ENCODE measurements around the gene PSMA5.
A peak's percentile ranks its signal among the peaks of the same experiment; 100 is the strongest.
"Not testable (repeated sequence)": the region's sequence is repeated elsewhere in the genome, so short reads cannot be mapped to it uniquely, and the experiment has no call there.

Gene PSMA5

DNA sequence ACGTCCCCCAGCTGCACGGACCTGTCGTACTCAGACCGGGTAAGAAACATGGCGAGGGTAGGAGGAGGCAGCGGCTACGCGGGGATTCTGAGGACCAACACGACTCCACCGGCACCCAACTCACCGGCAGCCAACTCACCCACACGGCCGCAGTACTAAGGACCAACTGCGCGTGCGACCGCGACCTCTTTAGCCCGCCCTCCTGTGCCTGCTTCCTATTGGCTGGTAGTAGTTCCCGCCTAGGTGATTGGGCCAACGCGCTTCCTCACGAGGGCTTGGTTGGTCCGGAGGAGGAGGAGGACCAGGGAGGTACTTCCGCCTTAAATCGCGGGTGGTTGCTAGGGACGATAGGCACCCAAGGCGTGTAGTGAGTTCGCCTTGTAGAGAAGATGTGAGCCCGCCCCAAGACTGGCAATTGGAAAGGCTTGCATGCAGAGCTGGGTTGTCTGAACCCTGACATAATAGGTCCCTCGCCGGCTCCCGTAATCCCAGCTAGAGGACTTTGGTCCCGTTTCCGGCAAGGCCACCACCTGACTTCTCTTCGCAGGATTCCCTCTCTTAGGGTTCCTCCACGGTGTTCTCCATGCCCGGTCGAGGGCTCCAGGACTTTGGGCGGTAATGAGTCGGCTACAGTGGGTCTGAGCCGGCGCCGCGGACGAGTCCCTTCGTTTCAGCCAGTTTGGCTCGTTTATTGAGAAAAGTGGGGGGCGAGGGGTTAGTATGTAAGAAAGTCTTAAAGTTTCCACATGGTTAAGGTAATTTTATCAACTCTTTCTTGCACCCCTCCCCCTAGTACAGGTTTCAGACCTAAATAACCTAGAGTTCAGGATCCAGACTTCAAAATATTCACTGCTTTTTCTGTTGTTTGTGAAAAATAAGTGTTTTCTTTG, at the start of gene PSMA5:
TSS of gene PSMA5 (minus strand) at position 168 of the 890 bp plus-strand sequence. CDS start at position 50, 118 bp downstream.
- peak; percentile 100 for DNase-seq

DNA sequence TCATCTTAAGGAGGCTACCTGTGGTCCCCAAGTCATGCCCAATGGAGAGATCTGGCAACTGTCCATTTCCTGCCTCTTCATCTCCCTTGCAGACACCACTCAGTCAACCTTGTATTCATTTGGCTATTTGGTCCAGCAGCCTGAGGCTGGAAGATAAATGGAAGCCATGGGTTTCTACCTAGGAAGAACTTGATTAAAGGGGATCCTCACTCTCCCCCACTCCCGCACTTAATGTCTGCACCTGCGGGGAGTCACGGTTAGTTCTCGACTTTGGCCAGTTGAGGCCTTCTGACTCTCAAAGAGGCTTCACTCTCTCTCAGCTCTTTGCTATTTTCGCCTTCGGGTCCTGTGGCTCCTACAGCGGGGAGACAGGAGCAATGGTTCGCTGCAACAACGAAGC, 49.0 kb upstream of the PSMA5 start:
- no peak for DNase-seq

DNA sequence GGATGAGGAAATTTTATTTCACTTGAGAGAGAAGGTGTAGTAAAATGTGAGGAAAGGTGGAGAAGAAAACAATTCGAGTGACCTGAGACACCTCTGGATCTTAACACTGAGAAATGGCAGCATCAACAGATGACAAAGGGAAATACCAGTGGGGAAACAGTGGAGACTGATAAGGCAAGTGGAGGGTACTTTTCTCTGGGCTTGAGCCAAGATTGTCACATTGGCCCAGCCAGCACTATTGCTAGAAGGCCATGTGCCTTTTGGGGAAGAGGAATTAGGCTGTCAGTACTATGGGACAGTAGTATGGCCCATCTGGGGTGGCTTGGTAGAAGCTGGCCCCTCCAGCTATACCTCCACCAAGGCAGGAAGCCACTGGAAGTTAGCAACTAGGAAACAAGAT, 48.4 kb upstream of the PSMA5 start:
- DNase-seq, result no peak

DNA sequence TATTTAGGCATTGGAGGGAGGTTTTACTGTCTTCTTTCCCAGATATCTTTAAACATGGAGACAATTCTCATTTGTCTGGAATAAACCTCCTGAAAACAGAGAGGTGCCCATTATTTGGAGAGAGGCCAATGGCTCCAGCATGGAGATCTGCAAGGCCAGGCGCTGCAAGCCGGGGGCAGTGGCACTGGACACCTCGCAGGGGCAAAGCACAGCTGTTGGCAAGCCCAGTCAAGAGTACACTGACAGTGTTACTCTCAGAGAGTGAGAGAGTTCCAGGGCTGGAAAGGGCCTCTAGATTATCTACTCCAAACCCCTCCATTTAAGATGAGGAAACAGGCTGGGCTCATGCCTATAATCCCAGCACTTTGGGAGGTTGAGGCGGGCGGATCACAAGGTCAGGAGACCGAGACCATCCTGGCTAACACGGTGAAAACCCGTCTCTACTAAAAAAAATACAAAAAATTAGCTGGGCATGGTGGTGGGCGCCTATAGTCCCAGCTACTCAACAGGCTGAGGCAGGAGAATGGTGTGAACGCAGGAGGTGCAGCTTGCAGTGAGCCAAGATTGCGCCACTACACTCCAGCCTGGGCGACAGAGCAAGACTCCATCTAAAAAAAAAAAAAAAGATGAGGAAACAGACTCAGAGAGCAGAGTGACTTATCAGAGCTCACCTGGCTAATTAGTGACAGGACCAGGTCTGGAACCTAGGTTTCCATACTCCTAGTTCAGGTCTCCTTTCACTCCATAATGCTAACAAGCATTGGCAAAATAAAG, 47.2 kb upstream of the PSMA5 start:
- not testable (repeated sequence) for DNase-seq

DNA sequence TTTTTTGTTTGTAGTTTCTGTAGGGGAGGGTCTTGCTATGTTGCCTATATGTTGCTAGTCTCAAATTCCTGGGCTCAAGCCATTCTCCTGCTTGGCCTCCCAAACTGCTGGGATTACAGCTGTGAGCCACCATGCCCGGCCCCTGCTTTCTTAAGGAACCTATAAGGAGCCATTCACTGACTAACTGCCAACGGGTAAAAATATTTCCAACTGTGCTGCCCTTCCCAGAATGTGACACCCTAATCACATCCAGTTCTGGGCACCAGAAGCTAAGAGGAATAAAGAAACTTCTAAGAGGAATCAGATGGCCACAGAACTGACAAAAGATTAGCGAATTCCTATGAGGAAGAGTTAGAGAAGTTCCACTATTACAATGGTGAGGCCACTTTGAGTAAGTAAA, 46.5 kb upstream of the PSMA5 start:
- no peak for DNase-seq

DNA sequence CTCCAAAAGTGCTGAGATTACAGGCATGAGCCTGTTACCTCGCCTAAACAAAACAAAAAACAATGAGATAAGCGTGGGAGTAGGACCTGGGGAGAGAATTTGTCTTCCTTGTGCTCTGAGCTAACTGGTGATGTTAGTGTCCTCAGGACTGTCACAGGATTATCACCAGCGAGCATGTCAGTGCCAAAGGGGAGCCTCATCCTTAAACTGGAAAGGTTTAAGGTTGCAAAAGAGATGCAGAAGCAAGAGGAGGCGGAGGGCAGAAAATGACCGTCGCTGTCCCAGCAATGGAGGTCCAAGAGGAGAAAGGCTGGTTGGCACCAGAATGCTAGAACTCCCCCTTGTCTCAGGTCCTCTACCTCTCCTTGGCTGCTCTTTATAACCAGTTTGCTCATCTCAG, 44.0 kb upstream of the PSMA5 start:
- no peak for DNase-seq

DNA sequence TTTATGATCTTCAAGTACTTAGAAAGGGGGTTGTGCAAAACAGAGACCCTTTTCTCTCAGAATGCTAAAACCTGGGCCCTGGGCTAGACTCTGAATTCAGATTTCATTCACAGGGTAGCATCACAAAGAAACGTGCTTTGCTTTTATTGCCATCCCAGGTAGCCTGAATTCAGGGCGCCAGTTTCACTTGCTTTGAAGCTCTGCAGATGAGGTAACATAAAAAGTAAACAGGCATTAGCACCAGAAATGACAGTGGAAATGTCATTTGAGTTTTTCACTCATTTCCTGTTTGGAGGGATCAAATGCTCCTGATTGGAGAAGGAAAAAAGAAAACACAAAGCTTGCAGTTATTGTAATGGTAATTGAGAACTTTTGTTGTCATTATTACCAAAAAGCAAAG, 42.7 kb upstream of the PSMA5 start:
- no peak for DNase-seq

DNA sequence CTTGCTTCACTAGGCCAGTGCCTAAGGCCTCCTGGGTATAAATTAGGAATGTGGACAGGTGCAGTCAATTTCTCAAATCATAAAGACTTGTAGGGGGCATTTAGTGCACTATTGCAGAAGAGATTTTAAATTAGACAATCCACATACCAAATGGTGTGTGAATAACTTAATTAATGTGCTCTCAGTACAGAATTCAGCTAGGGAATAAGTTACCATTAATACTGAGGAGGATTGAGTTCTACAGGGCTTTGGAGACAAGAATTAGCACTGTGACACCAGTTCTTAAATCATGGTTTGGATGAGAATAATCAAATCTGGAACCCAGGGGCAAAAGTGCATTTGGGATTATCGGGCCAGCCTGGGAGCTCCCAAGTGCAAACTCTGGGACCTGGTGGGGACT, 41.8 kb upstream of the PSMA5 start:
- no peak for DNase-seq

DNA sequence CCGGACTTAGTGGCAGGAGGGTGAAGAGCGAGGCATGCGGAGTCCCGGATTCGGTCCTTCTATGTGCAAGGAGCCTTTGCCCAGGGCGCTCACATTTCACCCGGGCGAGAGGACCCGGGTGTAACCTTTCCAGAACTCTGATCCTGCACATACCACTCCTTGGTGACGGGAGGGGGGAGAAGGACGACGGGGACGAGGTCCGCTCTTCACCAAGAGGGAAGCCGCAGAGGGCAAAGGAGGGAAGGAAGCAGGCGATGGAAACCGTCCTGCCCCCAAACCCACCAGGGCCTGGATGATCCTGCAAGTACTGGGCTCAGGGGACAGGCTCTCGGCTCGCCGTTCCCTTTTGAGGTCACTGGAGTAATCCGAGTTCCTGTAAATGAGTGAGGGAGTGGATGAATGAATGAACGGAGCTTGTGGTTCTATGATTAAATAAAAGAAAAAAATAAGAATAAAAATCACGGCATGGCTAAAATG, 41.1 kb upstream of the PSMA5 start:
- no peak for DNase-seq

DNA sequence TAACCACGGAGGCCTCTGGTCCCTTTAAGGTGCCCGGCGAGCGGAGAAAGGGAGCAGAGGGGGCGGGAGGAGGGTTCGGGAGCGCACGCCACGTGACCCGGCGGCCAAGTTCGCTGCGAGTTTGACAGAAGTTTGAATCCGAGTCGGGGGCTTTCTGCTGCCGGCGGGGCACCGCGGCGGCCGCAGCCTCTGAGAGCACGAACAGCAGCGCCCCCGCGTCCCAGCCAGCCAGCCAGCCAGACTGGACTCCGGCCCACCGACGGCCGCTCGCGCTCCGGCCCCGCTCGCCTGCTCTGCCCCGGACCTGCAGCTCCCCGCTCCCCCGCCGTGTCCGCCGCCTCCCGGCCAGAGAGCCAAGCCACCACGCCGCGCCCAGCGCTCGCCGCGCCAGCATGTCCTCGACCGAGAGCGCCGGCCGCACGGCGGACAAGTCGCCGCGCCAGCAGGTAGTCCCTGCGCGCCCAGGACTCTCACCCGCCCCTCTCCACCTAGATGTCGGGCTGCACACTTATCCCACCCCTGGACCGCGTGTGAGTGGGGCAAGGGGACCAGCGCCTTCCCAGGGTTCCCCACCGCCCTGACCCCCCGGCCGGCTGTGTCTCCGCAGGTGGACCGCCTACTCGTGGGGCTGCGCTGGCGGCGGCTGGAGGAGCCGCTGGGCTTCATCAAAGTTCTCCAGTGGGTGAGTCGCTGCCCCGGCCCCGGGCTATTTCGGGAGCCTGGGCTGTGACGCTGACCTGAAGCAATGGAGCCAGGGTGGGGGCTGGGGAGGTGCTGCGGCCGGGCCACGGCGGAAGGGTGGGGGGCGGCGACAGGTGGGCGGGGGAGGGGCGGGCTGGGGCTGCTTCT, 40.4 kb upstream of the PSMA5 start, which contains the start of gene SYPL2:
TSS of gene SYPL2 (plus strand) at position 95 of the 849 bp plus-strand sequence. CDS start at position 393, 298 bp downstream.
- peak; percentile 50 for DNase-seq

DNA sequence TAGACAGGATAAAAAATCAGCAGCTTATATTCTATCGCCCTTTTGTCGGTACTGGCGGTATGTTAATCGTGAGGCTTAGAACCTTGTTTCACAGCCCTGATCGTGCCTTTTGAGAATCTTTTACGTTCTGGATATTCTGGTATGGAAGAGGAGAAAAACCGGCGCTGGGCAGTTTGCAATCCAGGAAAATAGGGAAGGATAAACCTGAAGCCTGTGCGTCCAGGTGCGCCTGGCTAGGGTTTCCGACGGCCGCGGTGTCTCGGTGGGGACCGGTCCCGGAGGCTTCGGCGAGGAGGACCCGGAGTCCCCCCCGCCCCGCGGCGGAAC, 39.8 kb upstream of the PSMA5 start:
- no peak for DNase-seq

DNA sequence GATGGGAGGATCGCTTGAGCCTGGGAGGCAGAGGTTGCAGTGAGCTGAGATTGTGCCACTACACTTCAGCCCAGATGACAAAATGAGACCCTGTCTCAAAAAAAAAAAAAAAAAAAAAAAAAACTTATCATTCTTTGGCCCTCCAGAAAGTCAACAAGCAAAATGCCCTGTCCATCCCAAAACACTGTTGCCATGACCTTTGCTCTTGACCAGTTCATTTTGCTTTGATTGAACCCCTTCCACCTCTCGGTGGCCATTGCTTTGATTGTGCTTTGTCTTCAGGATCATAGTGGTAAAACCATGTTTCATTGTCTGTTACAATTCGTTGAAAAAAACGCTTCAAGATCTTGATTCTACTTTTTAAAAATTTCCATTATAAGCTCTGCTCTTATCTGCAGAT, 31.6 kb upstream of the PSMA5 start:
- DNase-seq, result no peak

DNA sequence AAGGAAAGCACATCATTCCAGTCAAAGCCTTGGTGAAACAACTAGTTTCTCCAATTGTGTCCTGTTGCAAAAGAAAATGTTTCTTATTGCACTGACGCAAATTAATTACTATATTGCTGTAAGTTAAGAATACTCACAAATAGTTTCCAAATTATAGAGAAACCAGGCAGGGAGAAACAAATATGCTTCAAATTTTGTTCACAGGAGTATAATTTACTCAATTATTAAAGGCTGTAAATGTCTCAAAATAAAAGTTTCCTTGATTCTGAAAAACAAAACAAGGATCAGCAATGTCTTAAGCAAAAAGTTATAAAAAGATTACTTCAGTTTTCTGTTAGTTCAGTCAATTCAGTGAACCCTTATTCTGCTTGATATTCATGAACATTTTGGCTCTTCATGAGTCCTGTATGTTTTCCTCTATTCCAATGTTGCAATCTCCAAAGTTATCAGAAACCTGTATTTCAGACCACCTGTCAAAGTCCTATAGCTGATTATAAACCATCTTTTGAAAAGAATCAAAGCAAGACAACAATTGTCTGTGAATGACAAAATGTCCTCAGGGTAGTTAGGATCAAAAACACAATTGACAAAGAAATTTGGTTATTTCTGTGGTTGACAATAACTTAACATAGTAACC, 28.4 kb upstream of the PSMA5 start:
- no peak for DNase-seq

DNA sequence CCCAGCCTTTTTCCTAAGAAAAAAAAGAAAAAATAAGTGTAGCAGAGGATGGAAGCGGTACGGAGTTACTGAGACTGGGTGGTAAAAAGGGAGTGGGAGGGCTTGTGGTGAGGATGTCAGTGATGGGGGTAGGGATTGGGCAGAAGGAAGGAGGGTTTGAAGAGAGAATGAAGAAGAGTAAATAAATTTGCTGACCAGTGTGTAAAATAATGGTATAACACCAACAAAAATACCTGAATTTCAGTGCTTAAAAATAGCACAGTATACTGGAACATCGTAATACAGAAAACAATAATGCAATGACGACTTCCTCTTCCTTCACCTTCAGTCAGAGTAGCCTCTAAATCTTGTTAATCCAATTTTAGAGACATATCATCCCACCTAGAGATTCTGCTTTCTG, 21.3 kb upstream of the PSMA5 start:
- DNase-seq, result no peak

DNA sequence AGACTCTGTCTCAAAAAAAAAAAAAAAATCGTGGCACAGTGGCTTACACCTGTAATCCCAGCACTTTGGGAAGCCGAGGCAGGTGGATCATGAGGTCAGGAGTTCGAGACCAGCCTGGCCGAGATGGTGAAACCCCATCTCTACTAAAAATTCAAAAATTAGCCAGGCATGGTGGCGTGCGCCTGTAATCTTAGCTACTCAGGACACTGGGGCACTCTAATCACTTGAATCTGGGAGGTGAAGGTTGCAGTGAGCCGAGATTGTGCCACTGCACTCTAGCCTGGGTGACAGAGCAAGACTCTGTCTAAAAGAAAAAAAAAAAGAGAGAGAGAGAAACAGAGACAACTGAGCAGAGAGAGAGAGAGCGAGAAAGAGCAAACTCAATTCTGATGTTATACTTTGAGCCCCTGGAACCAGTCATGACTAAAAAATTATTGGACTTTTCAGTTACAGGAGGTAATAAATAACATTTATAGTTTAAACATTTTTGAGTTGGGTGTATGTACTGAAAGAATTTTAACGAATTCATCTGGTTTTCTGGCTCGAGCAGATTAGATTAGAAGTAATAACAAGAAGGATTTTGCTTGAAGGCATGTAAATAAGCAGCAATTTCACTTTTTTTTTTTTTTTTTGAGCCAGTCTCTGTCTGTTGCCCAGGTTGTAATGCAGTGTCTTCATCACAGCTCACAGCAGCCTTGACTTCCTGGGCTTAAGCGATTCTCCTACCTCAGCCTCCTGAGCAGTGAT, 19.9 kb upstream of the PSMA5 start:
- DNase-seq, result peak; percentile 74

DNA sequence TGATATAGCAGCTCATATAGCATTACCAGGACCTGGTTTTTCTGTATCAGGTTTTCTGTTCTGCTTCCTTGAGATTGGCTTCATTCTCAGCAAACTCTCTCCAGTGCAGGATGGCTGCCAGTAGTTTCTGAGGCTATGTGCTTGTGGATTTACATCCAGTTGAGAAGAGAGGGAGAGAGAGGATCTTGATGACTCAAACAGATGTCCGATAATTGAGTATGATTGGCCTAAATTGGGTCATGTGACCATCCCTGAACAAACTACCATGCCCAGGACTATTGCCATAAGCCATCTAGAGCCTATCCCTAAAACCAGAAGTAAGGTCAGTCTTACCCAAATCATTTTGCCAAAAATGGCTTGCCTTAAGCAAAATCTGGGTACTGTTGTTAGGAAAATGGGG, 18.1 kb upstream of the PSMA5 start:
- DNase-seq, result peak; percentile 29

DNA sequence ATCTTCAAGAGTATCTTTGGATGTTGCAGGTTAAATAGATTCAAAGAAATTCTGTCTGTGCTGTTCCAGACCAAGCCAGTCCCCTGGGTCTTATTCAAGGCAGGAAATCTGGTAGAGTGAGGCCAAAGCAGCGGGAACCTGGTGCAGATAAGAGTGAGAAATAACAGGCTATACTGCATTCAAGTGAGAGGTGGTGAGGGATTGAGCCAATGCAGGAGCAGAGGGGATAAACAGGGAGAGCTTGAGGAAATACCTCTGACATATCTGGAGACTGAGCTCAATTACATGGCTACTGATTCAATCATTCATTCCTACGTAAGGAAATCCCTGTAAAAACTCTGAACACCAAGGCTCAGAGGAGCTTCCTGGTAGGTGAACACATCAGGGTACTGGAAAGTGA, 17.2 kb upstream of the PSMA5 start:
- no peak for DNase-seq

DNA sequence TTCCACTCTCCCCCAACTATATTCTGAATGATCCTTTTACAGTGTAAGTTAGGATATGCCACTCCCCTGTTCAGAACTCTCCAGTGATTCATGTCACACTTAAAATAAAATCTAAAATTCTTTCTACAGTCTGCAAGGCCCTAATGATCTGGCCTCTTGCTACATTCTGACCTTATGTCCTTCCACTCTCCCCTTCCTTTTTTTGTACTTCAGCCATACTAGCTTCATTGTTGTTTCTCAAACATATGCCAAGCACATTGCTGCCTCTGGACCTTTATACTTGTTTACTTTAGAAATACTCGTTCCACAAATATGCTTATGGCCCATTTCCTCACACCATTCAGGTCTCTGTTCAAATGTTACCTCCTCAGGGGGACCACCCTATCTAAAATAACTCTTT, 14.8 kb upstream of the PSMA5 start:
- DNase-seq, result peak; percentile 62

DNA sequence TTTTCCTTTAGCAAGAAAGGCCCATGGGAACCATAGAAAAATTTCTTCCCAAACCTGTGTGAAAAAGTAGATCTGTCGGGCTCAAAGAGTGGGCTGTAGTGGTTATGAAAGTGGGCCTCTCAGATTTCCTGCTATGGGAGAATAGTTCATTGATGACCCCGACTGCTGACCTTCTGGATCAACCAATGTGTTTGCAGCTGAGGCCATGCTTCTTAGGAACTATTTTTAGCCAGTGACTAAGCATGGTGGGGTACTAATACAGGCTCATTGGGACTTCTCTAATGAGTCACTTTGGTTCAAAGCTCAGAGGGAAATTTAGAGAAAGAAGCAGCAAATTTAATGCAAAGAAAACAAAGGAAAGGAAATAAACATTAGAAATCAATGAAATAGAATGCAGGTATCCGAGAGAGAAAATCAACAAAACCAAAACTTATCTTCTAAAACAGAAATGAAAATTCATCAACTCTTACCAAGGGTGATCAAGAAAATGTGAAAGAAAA, 12.6 kb upstream of the PSMA5 start:
- peak; percentile 95 for DNase-seq

DNA sequence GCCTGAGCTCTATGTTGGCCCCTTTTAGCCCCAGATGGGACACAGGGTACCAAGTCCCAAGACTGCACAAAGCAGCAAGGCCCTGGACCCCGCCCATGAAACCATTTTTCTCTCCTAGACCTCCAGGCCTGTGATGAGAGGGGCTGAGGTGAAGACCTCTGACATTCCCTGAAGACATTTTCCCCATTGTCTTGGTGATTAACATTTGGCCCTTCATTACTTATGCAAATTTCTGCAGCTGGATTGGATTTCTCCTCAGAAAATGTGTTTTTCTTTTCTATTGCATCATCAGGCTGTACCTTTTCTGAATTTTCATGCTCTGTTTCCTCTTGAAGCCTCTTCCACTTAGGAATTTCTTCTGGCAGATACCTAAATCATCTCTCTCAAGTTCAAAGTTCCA, 8.2 kb upstream of the PSMA5 start:
- DNase-seq, result no peak

DNA sequence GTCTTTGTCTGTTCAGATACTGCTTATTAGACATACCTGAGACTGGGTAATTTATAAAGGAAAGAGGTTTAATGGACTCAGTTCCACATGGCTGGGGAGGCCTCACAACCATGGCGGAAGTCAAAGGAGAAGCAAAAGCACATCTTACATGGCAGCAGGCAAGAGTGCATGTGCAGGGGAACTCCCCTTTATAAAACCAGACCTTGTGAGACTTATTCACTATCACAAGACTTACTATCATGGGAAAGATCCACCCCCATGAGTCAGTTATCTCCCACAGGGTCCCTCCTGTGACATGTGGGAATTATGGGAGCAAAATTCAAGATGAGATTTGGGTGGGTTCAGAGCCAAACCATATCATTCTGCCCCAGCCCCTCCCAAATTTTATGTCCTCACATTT, 7.1 kb upstream of the PSMA5 start:
- DNase-seq, result no peak

DNA sequence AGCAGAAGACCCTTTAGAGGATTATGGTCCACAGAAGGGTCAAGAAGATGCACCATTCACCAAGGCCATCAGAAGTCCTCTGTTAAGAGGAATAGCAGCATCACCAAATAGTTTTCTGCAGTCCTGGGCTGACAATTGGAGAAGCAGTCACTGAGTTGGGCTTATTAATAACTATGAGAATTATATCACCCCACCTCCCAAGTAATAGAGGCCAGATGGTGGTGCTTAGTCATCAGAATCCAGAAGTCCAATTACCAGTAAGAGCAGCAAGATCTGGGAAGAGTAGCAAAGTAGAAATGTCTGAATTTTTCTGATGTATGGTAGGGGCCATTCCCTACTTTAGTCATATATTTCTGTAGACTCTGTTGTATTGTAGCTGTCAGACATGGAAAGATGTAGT, 6.1 kb upstream of the PSMA5 start:
- DNase-seq, result peak; percentile 29
